ENCODE data around the gene SLC25A23.
"Not testable (repeated sequence)": the region's sequence is repeated elsewhere in the genome, so short reads cannot be mapped to it uniquely, and the experiment has no call there.

The SLC25A23 gene

DNA sequence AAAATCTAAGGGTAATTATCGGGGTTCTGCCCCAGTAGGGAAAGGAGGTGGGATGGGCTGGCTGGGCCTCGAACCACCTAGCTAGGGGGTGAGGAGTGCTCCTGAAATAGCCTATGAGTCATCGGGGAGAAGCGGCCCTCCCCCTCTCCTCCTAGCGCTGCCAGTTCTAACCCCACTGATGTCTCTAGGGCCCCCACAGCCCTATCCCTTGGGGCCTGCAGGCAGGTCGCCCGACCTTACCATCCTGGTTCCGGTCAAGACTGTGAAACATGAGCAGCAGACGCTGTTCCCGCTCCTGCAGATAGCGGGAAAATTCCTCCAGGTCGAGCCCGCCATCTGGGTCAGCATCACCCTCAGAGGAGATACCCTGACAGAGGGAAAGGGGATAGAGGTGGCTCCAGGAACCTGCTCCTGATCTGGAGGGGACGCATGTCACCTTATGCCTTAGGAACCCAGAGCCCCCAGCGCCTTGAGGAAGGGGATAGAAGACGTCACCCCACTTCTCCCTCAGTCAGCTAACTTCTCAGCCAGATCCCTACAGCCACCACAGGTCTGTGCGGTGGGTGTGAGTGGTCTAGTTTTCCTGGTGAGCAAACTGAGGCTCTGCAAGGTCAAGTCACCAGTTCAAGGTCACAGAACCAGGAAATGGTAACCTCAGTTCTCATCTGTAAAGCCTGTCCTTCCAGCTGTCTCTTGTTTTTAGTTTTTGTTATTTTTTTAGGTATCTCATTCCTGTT, 1.5 kb downstream of the SLC25A23 start:
- in situ Hi-C loops (cut with MboI; ENCODE audit: low sequenced_read_pairs) = no loop called here

DNA sequence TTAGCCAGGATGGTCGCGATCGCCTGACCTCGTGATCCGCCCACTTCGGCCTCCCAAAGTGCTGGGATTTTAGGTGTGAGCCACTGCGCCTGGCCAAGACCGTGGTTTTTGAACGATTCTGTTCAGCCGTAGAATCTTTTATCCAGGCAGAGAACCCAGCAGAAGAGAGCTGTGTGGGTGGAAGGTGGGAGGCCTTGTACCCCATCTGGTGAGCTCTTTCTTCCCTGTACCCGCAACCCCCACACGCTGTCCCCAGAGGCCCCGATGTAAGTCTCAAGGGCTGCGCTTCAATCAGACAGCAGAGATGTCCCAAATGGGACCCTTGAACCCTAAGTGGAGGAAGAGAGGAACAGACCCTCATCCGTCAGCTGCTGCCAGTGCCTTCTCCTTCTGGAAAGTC, 3.7 kb downstream of the SLC25A23 start:
- in situ Hi-C loops (cut with MboI; ENCODE audit: low sequenced_read_pairs) = no loop called here

DNA sequence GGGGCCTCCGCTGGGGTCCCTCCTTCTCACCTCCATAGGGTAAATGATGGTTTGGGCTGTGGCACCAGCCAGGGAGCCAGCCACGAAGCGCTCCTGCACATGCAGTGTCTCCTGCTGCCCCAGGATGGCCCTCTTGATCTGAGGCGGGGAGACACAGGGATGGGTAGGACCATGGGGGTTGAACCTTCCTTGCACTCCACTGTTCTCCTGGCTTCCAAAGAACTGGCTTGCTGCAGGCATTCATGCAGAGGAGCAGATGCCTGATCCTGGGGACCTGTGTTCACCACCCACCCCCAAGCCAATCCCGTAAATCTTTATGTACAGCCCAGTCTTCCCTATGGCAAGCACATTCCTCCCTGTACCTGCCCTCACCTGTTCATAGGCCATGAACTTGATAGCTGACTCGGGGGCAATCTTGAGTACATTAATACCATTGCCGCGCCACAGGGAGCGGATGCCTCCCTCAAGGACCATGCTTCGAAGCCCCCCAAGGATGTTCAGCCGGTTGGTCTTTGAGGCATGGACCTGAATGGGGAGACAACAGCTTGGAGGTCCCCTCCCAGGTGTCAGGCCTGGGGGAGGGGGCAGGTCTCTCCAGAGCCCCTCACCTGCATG, 5.5 kb downstream of the SLC25A23 start:
- in situ Hi-C loops (cut with MboI; ENCODE audit: low sequenced_read_pairs) = no loop called here

DNA sequence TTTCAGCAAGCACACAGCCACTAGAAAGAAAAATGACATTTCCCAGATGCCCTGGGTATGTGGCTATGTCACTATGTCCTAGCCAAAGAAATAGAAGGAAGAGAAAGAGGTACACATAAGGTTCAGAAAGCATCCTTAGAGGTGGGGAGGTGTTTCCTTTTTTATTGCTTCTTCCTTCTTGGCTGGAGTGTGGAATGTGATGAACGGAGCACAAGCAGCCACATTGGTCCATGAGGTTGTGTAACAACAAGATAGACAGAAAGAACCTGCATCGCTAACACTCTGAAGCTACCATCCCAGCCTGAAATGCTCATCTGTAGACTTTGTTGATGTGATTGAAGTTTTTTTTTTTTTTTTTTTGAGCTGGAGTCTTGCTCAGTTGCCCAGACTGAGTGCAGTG, 6.7 kb downstream of the SLC25A23 start:
- in situ Hi-C loops (cut with MboI; ENCODE audit: low sequenced_read_pairs) = no loop called here

DNA sequence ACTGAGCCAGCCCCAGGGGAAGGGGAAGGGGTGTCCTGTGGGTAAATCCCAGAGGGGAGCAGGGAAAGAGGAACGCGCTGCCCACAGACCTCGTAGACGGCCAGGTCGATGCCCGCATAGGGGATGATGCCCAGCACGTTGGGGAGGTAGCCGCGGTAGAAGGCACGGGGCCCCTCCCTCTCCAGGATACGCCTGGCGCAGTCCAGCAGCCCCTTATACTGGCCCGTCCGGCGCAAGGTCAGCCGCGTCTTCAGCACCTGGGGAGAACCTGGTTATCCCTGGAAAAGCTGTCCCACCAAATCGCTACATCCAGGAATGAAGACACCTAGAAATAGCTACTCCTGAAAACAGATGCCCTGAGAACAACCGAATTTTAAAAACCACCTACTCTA, 7.4 kb downstream of the SLC25A23 start:
- in situ Hi-C loops (cut with MboI; ENCODE audit: low sequenced_read_pairs) = no loop called here

DNA sequence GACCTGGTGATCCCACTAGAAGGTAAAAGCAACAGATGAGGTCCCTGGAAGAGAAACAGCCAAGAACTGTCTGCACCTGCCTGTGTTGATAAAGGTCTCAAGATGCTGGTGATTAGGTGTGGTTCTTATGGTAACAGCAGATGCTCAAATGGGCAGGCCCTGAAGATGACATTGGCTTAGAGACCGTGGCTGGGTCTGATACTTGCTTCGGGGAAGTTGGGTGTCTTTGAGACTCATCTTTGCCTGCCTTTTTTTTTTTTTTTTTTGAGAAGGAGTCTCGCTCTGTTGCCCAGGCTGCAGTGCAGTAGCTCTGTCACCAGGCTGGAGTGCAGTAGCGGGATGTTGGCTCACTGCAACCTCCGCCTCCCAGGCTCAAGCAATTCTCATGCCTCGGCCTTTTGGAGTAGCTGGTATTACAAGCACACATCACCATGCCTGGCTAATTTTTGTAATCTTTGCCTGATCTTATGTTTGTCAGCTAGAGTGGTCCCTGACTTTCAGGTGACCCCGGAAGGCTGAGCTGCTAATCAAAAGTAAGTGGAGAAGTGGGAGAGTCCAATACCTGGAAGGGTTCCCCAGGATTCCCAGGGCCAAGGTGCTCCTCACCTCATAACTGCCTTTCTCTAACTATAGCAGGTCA, 7.9 kb downstream of the SLC25A23 start:
- in situ Hi-C loops (cut with MboI; ENCODE audit: low sequenced_read_pairs) = no loop called here

DNA sequence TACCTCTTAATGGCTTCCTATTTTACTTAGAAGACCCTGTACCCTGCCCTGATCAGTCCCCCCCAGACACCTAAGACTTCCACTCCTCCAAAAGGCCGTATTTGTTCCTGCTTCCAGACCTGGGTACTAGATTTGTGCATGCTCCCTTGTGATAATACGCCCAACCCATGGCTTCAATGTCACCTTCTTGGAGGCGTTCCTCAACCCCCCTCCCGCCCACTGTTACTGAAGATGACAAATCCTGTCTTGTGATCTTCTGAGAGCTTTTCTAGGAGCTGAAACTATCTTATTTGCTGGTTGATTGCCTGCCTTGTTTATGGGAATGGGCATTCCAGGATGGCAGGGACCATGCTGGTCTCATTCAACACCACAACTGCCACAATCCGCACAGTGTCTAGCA, 9.4 kb downstream of the SLC25A23 start:
- in situ Hi-C loops (cut with MboI; ENCODE audit: low sequenced_read_pairs) = no loop called here

DNA sequence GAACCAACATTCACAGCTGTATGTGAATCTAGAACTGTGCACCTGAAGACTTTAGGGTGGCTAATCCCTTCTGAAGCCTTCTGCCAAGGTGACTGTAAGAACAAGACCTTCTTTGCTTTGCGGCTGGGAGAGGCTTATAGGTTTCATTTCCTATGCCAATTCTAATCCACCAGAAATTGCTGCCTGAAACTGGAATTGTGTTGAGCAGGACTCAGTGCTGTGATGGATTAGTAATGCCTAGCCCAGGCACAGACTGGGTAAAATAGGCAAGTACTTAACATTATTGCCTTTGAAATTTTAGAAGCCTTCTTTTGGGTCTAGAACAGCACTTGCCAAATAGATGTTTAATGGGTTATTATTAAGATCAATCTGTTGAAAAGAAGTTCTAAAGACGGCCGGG, 11.5 kb downstream of the SLC25A23 start:
- in situ Hi-C loops (cut with MboI; ENCODE audit: low sequenced_read_pairs) = no loop called here

DNA sequence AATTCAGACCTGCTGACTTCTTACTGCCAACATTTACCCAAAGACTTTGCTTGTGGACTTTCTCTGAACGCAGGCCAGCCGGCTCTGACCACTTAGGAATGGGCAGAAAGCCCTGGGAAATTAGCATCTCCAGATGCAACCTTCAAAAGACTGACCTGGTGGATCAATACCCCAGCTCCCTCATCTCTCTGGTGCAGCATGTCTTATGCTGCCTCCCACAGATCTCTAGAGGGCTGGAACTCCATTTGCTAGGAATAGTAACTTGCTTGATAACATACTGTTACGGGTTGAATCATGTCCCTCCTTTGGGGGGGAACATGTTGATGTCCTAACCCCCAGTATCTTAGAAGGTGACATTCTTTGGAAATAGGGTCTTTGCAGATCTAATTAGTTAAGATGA, 13.1 kb downstream of the SLC25A23 start:
- in situ Hi-C loops (cut with MboI; ENCODE audit: low sequenced_read_pairs) = no loop called here

DNA sequence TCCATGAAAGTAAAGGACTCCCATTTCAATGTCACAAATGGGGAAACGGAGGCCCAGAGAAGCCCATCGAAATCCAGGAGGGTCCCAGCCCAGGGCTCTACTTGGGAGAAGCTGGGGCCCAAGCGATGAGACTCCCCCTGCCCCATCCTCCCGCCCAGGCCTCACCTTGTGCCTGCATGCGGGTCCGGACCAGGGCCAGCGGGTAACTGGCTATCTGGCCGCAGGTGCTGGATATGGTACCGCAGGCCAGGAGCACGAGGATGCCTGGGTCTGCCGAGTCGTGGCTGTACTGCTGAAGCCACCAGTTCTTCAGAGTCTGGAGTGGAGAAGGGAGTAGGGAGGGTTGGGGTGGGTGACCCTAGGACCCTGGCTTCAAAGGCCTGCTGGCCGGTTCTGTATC, 15.6 kb downstream of the SLC25A23 start:
- in situ Hi-C loops (cut with MboI; ENCODE audit: low sequenced_read_pairs) = no loop called here

DNA sequence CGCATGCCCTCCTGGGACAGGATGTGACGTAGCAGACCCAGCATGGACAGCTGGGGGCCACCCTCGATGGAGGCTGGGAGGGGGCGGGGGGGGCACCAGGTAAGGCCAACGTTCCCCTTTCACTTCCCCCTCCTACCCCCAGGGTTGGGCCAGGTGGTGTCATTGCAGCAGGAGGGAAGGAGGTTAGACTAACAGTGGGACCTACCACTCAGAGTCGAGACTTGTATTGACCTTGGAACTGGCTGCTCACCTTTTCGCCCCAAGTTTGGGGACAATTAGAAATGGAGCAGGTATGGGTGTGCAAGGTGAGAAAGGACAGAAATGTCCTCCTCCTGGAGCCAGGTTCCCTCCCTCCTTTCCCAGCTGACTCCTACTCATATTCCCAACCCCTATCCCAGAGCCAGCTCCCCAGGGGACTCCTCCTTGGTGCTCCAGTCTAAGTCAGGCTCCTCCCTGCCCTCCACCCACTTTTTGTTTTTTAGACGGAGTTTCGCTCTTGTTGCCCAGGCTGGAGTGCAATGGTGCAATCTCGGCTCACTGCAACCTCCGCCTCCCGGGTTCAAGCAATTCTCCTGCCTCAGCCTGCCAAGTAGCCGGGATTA, 17.4 kb downstream of the SLC25A23 start:
- in situ Hi-C loops (cut with MboI; ENCODE audit: low sequenced_read_pairs) = no loop called here

DNA sequence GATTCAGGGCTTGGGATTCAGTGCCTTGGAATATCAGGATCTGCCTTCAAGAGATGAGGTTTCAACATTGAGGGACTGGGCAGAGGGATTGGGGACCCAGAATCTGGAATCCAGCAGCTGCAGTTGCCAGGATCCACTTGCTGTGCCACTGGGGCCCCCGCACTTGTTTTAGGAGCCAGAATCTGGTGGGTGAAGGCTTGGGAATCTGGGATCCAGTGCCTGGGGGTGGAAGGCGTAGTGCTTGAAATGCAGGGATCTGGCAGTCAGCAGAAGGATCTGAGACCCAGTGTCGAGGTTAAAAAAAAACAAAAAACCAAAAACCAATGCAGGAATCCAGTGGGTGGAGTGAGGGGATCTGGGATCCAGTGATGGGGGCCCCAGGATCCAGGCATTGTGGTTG, 18.7 kb downstream of the SLC25A23 start:
- in situ Hi-C loops (cut with MboI; ENCODE audit: low sequenced_read_pairs) = no loop called here

DNA sequence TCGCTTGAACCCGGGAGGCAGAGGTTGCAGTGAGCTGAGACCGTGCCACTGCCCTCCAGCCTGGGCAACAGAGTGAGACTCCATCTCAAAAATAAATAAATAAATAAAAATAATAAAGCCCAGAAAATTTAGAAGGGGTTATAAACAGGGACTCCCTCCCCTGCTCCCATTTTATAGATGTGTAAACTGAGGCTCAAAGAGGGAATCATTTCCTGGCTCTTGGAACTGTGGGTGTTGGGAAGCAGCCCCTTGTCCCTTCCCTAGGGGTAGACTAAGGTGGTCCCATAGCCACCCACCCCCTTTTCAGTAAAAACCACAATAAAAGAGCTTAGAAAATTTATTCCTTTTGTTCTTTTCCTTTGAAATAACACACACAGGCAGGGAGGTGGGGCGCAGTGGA, 19.8 kb downstream of the SLC25A23 start:
- in situ Hi-C loops (cut with MboI; ENCODE audit: low sequenced_read_pairs) = no loop called here

DNA sequence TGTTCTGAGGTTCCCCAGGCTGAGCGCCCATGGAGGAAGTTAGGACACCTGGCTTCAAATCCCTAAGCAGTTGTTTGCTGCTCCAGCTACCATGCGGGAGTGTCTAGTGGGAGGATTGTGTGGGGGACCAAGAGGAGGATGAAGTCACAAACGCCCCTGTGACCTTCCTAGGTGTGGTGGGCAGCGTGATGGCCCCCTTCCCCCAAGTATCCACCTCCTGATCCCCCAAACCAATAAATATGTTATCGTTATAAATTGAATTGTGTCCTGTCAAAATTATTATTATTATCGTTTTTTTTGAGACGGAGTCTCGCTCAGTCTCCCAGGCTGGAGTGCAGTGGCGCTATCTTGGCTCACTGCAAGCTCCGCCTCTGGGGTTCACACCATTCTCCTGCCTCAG, 25.9 kb downstream of the SLC25A23 start, which contains the start of gene SLC25A41:
Gene SLC25A41, minus strand, starts transcription at position 101 of the 400 bp plus-strand sequence. Its CDS starts 70 bp downstream, at position 31.
- in situ Hi-C loops (cut with MboI; ENCODE audit: low sequenced_read_pairs) = no loop called here

DNA sequence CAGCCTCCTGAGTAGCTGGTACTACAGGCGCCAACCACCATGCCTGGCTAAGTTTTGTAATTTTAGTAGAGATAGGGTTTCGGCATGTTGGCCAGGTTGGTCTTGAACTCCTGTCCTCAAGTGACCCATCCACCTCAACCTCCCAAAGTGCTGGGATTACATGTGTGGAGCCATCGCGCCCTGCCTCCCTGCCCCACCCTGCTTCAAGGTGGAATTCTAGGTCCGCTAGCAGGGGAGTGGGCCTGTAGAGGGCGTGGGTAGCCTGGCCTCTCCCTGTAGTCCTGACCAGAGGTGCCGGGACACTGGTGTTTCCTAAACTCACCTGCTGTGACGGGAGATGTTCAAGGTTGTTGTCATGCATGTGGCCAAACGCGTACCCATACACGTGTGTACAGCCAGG, 26.4 kb downstream of the SLC25A23 start:
- in situ Hi-C loops (cut with MboI; ENCODE audit: low sequenced_read_pairs) = no loop called here

DNA sequence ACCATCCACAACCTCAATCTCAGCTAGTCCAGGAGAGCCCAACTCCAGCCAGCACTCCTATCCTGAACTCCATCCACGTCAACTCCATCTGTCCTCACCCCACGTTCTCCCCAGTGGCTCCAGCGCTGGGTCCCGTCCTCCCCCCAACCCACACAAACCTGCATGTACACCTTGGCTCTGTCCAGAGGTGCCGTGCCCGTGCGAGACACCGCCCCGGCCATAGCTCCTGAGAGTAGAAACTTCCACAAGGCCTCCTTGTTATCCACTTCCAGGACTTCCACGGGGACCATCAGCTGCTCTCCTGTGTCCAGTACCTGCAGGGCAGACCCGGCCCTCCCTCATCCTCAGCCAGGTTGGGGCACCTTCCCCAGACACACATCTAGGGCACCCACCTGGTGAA, 27.7 kb downstream of the SLC25A23 start:
- in situ Hi-C loops (cut with MboI; ENCODE audit: low sequenced_read_pairs) = no loop called here

DNA sequence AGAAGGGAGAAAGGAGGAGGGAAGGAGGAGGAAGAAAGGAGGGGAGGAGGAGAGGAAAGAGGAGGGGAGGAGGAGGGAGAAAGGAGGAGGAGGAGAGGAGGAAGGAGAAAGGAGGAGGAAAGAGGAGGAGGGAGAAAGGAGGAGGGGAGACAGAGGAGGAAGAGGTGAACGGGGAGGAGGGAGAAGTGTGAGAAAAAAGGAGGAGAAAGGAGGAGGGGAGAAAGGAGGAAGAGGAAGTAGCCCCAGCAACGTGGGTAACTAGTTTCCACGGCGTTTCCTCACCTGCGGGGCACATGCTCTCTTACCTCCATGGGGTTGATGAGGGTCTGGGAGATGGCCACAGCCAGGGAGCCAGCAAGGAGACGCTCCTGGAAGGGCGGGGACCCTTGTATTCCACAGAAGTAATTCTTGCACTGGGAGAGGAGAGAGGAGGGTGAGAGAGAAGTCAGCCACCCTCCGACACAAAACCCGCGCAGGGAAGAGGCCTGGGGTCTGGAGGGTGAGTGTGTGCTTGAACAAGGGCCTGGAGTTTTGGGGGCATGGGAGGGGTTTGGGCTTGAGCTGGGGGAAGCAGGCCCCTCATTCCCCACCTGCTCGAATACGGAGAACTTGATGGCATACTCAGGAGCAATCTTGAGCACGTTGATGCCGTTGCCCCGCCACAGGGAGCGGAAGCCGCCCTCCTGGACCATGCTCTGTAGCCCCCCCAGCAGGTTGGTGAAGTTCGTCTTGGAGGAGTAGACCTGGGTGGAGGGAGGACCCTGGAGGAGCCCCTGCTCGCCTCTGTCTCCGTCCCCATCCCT, 30.0 kb downstream of the SLC25A23 start:
- in situ Hi-C loops (cut with MboI; ENCODE audit: low sequenced_read_pairs) = no loop called here

DNA sequence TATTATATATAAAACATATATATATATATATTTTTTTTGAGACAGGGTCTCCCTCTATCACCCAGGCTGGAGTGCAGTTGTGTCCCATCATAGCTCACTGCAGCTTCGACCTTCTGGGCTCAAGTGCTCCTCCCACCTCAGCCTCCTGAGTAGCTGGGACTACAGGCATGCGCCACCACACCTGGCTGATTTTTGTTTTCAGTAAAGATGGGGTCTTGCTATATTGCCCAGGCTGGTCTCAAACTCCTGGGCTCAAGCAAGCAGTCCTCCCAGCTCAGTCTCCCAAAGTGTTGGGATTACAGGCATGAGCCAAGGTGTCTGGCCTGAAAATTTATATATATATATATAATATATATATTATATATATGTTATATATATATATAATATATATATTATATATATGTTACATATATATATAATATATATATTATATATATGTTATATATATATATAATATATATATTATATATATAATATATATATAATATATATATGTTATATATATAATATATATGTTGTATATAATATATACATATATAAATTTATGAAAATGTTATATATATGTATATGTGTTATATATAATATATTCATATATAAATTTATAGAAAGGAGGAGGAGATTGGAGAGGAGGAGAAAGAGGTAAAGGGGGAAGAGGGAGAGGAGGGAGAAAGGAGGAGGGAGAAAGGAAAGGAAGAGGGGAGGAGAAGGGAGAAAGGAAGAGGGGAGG, 30.7 kb downstream of the SLC25A23 start:
- in situ Hi-C loops (cut with MboI; ENCODE audit: low sequenced_read_pairs) = not testable (repeated sequence)

DNA sequence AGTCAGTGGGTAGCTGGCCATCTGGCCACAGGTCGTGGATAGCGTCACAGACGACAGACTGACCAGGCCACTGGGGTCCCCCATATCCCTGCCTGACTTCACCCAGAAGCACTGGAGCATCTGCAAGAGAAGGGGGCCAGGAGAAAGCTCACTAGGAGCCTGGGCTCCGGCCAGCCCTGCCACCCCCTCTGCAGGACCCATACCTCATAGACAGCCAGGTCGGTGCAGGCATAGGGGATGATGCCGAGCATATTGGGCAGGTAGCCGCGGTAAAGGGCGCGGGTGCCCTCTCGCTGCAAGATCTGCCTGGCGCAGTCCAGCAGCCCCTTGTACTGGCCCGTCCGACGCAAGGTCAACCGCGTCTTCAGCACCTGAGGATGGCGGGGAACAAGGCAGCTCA, 32.5 kb downstream of the SLC25A23 start:
- in situ Hi-C loops (cut with MboI; ENCODE audit: low sequenced_read_pairs) = no loop called here

All from hTERT RPE-1 (cell line).